Endothelial cell of hepatic sinusoid (primary cell): ENCODE data around the gene SNX7.

Source experiments
- in situ Hi-C: cut with HindIII; loops from 2 replicates; pipeline ENCODE4 v1.10.0; 2017; ENCODE audit warnings: low sequenced_read_pairs

The SNX7 gene

DNA sequence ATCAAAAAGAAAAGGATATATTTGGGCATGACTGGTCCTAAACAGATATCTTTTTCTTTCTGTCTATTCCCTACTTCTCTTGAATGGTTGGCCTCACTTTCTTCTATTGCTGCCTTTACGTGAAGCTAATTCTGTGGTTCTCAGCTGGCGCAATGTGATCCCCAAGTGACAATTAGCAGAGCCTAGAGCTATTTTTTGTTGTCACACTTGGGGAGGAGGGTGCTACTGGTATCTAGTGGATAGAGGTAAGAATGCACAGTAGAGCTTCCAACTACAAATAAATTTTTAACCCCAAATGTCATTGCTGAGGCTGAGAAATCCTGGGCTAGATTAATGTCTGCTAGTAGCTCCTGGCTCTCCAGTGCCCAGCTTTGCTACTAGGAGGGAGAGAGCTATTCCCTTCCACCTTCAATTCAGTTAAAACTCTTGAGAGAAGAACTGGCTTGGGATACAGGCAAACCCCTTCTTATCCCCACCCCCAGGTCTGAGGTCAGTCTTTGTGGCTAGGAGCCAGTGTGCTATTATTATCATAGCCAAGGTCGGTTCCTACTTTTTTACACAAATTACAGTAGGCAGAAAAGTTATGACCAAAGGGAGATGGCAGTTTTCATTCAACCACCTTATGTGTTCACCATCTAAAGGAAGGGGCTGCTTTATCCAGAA lies 102.1 kb downstream of the SNX7 start:
- in situ Hi-C loops = no loop called here

DNA sequence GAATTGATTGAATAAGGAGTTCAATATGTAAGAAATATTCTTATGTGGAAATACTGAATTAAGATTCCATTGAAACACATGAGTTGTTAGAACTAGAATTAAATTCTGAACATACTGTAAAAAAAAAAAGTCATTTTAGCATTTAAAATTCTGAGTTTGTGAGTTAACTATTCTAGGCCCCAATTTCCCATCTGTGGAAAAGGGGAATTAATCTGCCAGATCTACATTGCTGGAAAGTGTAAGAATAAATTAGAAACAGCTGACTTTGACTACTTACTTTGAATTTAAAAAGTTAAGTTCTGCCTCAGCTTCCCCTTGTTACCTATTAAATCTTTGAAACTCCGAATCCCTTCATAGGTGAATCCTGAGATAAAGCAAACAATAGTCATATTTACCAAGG lies 103.0 kb downstream of the SNX7 start:
- in situ Hi-C loops = no loop called here

DNA sequence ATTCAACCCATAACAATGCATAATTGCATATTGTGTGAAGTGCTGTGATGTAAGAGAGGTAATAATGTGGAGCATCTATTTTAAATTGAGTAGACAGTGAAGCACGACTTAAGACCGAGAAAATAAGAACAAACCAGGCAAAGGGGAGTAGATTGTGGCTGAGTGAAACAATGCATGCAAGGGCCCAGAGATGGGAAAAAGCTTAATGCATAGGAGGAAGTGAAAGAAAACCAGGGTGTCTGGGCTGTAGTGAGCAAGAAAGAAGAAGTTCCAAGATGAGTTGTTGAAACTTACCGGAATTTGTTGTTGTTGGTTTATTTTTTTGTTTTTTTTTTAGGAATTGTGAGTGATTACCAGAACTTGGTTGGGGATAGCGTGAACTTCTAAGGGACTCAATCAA lies 104.7 kb downstream of the SNX7 start:
- in situ Hi-C loops = no loop called here

DNA sequence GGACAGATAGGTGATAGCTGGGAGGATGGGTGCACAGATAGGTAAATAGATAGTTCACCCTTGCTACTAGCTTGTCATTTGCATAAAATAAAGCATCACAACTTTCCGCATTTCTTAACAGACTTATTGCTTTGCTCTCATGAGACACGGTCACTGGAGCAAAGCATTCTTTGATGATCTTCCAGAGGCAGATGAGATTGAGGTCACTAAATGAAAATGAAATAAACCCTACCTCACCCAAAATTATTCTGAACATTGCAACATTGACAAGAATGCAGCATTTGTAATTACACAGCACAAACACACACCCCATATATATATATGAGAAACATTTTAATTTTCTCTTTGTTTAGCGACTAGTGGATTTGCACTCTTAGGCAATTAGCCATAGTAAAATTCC lies 107.6 kb downstream of the SNX7 start:
- in situ Hi-C loops = no loop called here

DNA sequence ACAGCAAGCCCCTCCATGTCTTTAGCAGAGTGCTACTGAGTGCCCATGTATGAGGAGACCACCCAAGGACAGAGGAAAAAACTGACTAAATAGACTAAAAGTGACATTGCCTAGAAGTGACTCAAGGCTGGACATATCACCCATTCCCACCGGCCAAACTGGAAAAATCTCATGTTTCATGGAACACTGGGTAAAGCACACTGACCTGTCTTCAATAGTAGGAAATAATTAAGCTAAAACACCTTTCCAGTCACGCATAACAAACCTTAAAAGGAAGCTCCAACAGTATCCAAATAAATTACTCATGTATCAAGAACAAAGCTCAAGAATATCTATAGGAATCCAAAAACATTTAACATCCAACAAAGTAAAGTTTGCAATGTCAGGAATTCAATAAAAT lies 120.4 kb downstream of the SNX7 start:
- in situ Hi-C loops = no loop called here

DNA sequence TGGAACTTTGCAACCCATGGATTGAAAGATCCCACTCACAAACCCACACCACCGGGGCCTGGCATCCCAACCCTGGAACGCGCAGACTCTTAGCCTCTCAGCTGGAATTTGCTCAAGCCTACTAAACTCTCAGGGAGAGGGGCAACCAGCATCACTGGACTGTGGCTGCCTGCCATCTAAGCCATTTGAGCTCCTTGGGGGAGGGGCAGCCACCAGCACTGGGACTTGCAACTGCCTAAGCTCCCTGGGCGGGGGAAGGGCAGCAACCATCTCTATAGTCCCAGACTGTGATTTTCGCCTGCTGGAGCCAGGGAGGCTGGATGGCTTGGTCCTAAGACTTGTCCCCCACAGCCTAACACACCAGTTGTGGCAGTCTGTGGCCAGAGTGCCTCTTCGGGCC lies 122.3 kb downstream of the SNX7 start:
- in situ Hi-C loops = no loop called here

DNA sequence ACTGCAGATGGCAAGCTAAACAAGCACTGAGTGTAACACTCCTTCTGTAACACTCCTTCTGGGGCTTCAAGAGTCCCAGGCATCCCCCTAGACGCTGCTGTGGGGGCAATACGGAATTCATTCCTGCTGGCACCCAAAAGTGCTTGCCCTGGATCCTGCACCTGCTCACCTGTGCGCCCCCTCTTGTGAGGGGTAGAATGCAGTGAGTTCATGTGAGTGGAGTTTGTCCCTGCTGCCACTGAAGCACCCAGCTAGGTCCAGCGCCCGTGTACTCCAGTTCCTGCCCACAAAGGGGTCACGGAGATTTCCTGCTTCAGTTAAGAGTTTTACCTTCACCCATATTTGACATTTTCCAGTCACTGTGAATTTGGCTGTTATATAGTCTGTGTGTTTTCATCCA lies 130.0 kb downstream of the SNX7 start:
- in situ Hi-C loops = no loop called here

DNA sequence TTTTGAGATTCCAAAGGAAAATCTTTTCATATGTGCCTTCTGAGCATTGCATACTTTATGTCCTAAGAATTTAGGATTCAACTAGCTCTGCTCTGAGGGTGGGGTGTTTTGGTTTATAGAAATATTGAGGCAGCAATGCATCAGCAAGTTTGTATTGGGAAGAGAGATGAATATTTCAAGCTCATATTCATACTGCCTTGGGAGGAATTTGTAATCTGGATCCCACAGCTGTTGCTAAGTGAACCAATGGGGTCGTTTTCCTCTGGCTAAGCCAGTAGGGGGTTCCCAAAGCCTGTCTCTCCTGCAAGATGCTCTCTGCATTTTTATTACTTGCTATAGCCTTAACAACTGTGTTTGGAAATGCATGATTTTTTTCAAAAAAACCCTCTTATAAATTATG lies 130.6 kb downstream of the SNX7 start:
- in situ Hi-C loops = no loop called here

DNA sequence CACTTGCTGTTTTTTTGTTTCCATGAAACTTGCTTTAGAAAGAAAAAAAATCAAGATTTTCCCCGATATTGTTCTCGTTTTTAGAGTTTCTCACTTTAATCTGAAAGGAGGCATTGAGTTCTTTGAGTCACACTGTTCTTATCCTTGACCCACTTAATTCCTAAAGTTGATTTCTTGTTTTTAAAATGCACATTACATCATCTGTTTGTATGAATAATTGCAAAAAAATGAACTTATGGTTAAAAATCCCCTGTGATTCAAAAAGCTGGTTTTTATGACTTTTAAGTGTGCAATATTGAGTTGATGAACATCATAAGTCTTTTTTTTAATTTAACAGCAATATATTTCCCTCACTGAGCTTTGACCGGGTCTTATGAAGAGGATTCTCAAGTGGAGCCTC lies 131.6 kb downstream of the SNX7 start:
- in situ Hi-C loops = no loop called here

DNA sequence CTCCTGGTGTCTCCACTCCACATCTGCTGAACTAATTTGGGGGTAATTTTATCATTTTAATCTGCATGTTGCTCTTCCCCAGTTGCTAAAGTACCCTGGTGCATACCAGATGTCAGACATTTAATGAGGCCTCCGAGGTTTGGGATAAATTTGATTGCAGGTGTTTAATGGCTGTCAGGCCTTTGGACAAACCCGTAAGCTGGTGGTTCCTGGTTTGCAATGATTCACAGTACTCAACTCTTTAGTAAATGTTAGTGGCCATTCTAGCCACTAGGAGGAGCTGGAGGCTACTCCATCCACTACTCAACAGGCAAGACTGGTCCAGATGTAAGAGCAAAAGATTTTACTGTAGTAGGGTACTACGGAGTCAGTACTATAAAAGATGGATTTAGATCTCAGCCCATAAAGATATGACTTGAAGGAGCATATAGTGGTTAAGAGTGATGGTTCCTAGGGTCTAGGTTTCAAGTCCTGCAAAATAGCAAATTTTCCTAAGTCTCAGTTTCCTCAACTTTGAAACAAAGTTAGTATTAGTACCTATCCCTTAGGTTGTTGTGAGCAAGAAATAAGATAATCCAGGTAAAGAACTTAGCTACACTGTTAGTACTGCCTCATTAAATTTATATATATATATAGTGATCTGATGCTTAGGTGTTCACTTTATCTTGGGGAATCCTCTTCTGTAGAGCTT lies 132.8 kb downstream of the SNX7 start:
- in situ Hi-C loops = no loop called here

DNA sequence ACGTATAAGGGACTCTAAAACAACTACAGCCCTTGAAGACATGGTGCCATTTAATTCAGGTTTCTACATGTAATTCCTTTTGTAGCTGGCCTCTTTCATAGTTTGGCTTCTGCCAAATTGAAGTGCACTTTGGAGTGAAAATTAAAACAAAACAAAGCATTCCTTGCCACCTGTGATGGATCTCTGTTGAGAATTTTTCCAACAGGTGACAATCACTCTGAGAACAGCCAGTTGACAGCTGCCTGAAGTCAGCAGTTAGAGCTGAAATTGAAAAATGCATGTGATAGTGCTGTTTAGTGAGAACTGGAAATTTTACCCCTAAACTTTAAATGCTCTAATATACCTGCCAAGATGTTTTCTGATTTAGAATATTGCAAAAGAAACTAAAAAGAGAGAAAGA lies 134.5 kb downstream of the SNX7 start:
- in situ Hi-C loops = no loop called here

DNA sequence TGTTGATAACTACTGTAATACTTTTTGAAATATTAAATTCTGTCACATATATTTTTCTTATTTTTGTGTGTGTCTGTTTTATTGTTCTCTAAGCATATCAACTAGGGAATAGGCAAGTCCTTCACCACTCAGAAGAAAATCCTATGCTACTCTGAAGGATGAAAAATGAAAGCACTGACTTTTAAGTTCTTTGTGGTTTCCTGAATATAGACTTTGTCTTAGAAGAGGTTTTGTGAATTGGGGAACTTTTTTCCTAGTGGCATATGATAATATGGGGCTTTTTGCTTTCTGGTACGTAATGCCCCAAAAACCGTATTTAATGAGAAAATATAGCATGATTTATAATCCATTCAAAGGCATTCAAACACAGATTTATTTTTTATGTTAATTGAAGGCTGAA lies 136.0 kb downstream of the SNX7 start:
- in situ Hi-C loops = no loop called here
